NCI-H460 (cell line): ENCODE results near the gene LCN10. TPM values are rescaled to one million over a fixed set of nuclear protein-coding genes. Genes with fewer than 3 reads are reported as not detected.
"Not testable (repeated sequence)": the region's sequence is repeated elsewhere in the genome, so short reads cannot be mapped to it uniquely, and the experiment has no call there.

Source experiments
- DNase-seq: peaks from one replicate; pipeline ENCODE4 v3.0.0-alpha.2; 2016; ENCODE audit warnings: low read depth; ENCODE audit errors: extremely low read depth
- total RNA-seq: library from RNA; depleted of rRNA; stranded (reverse); fragments of >200 nt; shearing (Covaris generic); gene quantifications from 2 replicates; pipeline ENCODE4 v1.2.3, GENCODE V29; 2014

Gene LCN10
- total RNA-seq, 1 experiment from 2014 or later: not detected

GRCh38 chr9:136722093-136722968 lies 20.4 kb downstream of the LCN10 start:
- DNase-seq: no peak

GRCh38 chr9:136721339-136722092 lies 21.2 kb downstream of the LCN10 start:
- peak; percentile 67 for DNase-seq

GRCh38 chr9:136720898-136721338 lies 21.8 kb downstream of the LCN10 start:
- no peak for DNase-seq

- no peak for DNase-seq
Observed at GRCh38 chr9:136720251-136720897, 22.4 kb downstream of the LCN10 start.

- DNase-seq: no peak
Observed at GRCh38 chr9:136719195-136719880, 23.4 kb downstream of the LCN10 start.

- DNase-seq: no peak
Observed at GRCh38 chr9:136718345-136719194, 24.2 kb downstream of the LCN10 start.

- no peak for DNase-seq
Observed at GRCh38 chr9:136717399-136717798, 25.3 kb downstream of the LCN10 start.

- DNase-seq: no peak
Observed at GRCh38 chr9:136714893-136715274, 27.9 kb downstream of the LCN10 start.

GRCh38 chr9:136714096-136714892 lies 28.4 kb downstream of the LCN10 start:
- no peak for DNase-seq

- DNase-seq: no peak
Observed at GRCh38 chr9:136713550-136713949, 29.2 kb downstream of the LCN10 start.

GRCh38 chr9:136712690-136713544 lies 29.8 kb downstream of the LCN10 start:
- DNase-seq: no peak

GRCh38 chr9:136711751-136712689 lies 30.7 kb downstream of the LCN10 start, which contains the start of gene DIPK1B:
TSS of gene DIPK1B (plus strand) at chr9:136712572. CDS start at chr9:136712666, 94 bp downstream.
- no peak for DNase-seq

- DNase-seq: not testable (repeated sequence)
Observed at GRCh38 chr9:136711219-136711648, 31.5 kb downstream of the LCN10 start.

- no peak for DNase-seq
Observed at GRCh38 chr9:136710543-136710942, 32.2 kb downstream of the LCN10 start.

- no peak for DNase-seq
Observed at GRCh38 chr9:136709454-136710109, 33.2 kb downstream of the LCN10 start.

GRCh38 chr9:136707849-136708517 lies 34.8 kb downstream of the LCN10 start:
- no peak for DNase-seq
